ENCODE measurements around the gene BTBD9.

The BTBD9 gene

DNA sequence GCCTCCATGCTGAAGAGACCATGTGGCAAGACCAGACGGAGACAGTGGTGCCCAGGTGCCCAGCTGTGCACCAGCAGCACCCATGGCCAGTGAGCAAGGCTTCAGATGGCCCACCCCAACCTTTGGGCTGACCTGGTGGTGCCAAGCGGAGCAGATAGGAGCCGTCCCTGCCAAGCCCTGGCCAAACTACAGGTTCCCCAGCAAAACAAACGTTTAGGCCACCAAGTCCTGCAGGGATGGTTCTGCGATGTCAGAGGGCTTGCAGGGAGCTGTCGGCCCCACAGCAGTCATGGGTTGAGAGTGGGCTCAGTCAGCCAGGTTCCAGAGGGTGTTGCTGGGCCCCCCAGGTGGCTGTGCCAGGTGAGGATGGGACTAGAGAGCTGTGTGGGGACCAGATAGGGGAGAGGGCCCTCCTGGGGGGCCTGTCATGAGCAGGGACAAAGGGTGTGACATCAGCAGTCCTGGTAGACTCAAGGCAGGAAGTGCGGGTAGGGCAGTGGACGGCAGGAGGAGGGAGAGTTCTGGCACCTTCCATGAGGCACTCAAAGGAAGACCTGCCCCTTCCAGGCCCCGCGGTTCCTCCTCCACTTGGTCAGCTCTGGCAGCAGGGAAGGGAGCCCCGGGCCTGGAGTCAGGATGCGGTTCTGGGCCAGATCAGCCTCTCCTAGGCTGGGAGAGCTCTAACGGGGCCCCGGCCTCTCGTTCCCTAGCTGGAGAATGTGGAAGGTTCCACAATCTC, 477.8 kb downstream of the BTBD9 start:
- no peak for DNase-seq (ENCODE audit: low spot score)

DNA sequence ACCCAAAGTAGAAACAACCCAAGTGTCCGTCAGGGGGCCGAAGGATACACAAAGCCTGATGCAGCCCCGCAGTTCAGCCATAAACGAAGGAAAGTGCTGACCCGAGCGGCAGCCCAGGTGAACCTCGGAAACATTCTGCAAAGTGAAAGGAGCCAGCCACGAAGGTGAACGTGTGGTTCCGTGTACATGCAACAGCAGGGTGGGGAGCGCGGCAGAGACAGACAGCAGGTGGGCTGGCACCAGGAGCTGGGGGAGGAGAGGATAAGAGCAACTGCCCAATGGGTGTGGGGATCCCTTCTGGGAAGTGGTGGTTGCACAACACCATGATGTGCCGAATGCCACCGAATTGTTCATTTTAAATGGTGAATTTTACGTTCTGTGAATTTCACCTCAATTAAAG, 478.4 kb downstream of the BTBD9 start:
- no peak for DNase-seq (ENCODE audit: low spot score)

DNA sequence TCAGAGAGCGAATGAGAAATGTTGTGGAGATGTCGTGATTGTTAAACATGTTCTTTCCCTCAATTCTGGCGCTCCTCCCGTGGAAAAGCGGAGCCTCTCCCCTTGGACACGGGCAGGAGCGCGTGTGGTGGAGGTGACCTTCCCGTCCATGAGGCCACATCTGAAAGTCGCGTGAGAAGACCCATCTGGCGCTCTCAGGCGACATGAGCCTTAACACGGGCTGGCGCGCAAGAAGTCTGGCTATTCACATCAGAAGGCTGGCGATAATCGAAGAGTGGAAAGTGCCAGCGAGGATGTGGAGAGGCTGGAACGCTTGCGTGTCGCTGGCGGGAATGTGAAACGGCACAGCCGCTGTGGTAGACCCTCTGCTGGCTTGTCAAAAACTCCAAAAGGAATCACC, 478.9 kb downstream of the BTBD9 start:
- no peak for DNase-seq (ENCODE audit: low spot score)

DNA sequence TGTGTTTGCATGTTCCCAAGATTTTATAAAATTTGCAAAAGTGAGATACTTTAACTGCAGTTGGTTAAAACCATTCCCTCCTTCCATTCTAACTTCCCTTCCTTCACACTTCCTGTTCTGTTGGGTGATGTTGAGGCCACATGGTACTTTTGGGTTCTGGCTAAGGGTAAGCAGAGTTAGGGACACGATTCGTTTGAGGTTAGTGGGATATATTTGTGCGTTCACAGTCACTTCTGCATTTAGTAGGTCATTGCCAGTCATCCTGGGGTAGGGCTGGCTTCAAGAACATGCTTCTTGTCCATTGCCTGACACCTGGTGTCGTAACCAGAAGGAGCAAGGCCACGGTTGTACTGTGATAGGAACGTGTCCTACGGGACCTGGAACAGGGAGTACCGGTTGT, 480.1 kb downstream of the BTBD9 start:
- DNase-seq (ENCODE audit: low spot score) = no peak

DNA sequence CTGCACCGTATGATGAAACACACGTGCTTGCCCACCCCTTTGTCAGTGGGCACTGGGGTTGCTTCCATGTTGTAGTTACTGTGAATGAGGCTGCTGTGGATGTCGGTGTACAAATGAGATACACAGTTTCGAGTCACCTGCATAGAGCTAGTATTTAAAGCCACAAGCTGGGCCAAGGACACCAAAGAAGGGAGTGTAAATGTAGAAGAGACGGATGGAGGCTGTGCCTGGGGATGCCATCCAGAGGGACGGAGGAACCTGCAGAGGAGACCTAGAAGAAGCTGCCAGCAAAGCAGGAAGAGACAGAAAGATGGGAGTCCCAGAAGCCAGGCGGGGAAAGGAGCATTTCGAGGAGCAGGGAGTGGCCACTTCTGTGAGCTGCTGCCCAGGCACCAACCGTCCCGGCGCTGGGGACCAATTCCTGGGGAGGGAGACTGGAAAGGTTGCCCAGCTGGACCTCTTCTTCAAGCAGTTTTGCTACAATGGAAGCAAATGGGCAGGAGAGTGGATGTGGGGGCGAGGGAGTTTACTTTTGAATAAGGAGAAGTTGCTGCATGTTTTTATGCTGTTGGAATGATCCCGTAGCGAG, 480.9 kb downstream of the BTBD9 start:
- no peak for DNase-seq (ENCODE audit: low spot score)

DNA sequence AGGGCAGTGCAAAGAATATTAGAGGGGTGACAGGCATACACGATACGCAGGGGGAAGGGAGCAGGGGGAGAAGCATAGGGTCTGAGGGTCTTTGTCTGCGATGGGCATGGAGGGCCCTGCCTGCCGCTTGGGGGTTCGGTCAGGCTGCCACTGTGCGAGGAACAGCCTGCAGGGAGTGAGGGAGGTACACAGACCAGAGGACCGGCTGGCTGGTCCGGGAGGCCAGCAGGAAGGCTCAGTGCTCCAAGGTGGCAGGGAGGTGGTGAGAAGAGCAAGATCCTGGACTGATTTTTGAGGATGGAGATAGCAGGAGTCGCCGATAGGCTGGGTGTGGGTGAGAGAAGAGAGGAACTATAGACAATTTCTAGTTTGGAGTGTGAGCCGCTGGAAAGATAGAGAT, 481.8 kb downstream of the BTBD9 start:
- no peak for DNase-seq (ENCODE audit: low spot score)

DNA sequence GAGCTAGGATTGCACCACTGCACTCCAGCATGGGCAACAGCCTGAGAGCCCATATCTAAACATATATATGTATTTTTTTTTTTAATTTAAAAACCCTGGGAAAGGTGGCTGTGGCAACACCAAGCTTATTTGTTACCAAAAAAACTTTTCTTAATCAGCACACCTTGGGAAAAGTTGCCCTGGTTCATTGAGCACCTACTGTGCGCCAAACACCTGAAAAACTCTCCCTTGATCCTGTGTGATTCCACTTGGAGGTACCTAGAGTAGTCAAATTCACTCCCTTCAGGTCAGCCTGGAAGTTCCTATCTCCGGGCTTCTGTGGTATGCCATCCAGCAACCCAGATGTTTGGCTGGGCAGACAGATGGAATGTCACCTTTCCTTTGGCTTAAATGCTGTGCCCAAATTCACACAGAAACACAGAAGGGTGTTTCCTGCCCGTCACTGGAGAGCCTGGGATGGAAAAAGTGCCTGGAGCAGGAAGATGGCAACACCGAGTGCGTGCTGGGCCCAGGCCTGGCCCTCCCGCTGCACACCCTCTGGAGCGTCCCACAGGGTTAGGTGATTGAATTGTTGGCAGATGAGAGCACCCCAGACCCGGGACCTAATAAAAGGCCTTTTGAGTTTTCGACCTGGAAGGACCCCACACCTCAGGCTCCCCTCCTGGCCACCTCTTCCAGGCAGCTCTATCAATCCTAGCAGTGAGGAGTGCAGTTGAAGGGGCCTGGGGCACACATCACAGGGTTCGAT, 482.7 kb downstream of the BTBD9 start:
- no peak for DNase-seq (ENCODE audit: low spot score)

DNA sequence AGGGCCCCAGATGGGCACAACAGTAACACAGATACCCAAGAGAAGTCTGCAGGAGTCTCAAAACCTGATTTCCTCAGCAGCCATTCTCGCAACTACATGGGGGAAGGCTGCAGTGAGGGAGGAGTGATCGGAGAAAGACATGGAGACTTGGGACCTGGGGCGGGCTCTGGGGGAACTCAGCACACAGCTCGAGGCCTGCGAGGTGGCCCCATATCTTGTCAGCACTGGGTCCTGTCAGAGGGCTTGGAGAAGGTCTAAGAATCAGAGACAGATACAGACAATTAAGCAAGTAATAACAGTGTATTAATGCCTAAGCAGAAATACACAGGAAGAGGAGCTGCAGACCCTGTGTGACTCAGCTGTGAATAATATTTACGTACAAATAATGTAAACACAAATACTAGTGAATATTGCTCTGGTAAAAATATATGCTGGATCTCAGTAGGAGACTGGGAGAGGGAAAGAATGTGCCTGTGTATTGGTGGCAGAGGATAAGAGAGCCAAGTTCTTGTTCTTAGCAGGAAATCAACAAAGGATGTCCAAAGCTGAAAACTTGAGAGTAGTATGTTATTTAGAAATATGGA, 484.0 kb downstream of the BTBD9 start:
- no peak for DNase-seq (ENCODE audit: low spot score)

DNA sequence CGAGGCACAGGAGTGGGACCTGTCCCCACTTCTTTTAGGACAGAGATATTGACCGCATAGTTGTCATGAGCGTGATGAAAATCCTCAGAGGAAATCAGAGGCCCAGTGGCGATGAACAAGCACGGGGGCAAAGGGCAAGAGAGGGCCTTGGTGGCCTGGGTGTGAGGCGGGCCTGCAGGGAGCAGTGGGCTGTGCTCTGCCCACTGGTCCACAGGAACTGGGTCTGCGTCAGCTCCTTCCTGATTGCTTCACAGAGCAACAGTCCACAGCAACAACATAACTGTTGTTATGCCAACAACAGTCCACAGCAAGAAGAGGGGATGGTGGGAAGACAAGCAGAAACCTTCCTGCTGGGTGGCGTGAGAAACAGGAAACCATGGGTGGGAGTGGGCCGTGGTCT, 484.6 kb downstream of the BTBD9 start:
- no peak for DNase-seq (ENCODE audit: low spot score)

DNA sequence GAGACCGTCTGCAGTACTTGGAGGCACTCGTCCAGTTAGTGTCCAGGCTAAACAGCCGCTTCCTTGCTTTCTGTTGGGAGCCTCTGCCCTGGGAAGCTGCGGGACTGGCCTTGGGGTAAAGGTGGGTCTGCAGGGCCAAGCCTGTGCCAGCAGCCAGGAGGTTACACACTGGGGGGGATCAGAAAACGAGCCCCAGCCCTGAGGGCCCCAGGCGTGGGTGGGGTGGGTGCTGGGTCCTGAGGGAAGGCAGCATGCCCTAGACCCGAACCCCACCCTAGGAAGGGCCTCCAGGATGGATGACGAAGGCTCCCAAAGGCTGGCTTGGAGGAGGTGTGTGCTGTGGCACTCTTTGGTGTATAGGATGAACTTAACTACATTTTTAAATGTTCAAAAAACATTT, 485.0 kb downstream of the BTBD9 start:
- DNase-seq (ENCODE audit: low spot score) = no peak

DNA sequence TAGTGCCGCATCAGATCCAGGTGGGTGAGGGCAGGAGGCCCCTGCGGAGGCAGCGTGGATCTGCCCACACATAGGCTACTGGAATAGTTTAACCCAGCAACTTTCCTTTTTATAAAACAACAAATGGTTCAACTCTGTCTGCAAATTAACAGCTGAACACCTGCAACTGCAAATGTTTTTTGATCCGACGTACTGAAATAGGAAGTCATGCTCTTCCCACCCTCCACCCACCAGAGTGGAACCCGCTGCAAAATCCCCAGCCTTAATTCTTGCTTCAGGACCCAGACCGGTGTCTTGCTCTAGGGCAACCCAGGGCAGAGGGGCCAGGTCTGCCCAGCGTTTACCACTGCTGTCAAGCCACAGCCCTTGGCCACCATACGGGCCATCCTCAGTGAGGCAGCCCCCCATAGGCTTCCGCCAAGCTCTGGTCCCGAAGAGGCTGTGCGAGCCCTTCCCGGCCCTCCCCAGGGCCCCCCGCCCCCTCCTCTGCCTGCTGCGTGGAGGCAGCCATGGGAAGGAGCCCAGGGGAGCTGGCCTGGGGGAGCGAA, 485.9 kb downstream of the BTBD9 start:
- no peak for DNase-seq (ENCODE audit: low spot score)

DNA sequence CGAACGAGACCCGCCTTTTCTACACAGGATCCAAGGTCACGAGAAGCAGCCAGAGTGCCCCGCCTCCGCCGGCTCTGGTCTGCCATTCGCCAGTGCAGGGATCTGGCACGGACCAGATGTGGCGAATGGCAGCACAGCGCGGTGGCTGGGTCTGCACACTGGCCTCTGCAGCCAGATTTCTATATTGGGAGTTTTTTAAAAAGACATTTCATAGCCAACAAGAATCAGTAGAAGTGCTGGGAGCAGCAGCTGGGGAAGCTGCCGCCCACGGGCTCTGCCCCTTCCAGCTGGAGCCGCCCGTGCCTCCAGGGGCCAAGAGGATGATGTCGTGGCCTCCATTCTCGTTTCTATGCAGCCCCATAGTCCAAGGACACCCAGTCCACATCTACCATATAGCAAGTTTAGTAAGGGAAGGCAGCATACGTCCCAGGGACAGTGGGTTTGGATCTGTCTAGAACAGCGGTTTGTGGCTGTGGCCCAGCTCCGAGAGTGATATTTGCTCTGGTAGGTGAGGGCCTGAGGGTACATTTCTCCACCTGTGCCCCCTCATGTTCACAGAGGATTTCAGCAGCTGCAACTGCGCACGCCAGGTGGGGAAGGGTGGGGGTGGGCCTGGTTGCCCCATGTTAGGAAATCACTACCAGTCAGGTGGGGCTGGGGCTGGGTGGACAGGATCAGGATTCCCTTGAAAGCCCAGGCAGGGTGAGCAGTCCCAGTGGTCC, 486.5 kb downstream of the BTBD9 start:
- no peak for DNase-seq (ENCODE audit: low spot score)

DNA sequence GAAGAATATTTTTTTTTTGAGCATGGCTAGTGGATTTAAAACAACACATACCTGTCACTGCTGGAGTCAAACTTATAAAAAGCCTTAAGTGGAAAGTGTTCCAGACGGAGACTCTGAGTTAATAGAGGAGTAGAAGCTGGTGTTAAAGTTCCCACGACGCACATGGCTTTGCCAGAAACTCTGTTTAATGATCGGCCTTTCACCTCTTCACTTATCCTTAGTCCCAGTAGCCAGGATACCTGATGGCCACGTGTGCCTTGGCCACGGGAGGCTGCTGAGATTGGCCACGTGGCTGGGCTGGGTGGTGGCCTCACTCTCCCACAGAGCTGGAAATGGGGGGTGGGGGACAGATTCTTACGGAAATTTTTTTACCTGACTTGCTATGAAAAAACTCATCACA, 487.1 kb downstream of the BTBD9 start:
- no peak for DNase-seq (ENCODE audit: low spot score)

DNA sequence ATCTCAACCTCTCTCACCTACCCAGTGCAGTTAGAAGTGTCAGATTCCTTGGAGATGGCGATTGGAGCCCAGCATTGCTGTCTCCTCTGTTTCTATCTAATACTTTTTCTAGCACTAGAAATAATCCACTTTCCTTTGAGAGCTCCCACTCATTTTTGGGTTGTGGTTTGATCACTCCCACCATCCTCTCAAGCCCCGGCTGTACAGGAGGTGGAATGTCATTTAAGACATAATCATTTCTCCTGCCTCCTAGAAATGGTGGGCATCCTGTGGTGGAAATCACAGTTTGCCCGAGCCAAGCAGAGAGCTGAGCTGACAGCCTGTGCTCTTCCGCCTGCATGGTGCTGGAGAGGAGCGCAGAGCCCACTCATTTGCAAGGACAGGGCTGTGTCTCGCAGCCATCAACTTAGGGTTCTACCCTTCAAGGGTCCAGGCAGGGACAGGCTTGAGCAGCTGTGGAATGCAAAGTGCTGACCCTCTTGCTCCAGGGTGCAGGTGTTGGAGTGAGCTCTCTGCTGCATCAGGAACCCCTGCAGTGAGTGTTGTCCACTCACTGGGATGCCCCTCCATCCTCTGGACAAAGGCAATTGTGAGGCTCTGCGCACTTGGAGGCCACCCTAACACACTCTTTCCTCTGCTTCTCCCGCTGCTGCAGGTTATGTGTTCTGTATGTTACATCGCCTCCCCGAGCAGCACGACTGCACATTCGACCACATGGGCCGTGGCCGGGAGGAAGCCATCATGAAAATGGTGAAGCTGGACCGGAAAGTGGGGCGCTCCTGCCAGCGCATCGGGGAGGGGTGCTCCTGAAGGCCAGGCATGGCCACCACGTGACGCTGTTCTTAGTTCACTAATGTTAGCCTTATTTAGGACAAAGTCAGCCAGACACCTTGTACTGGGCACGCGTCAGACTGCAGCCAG, 487.9 kb downstream of the BTBD9 start:
- no peak for DNase-seq (ENCODE audit: low spot score)

DNA sequence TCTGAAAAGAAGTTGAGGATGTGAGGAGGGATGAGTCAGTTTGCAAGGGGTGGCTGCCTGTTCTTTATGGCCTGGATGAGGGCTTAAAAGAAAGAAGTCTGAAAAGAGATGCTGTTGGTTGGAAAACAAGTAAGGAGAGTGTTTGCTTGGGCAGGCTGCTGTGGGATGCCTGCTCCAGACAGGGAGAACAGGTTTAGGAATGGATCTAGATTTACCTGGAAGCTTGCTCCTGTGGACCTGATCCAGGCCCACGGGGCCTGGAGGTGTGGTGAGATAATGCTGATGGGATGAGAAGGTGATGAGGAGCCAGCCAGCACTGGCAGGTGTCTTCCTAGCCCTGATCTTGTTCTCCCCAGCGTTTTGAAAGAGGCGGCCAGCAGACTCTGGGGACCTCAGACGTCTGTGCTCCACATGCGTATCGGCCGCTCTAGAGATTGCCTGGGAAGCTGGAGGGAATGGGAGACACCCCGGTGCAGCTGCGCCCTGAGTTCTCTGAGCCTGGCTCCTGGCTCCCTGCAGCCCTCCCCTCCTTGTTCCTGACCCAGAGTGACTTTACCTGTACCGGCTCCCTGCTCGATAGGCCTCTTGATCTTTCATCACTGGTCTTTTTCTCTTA, 488.9 kb downstream of the BTBD9 start:
- DNase-seq (ENCODE audit: low spot score) = no peak

DNA sequence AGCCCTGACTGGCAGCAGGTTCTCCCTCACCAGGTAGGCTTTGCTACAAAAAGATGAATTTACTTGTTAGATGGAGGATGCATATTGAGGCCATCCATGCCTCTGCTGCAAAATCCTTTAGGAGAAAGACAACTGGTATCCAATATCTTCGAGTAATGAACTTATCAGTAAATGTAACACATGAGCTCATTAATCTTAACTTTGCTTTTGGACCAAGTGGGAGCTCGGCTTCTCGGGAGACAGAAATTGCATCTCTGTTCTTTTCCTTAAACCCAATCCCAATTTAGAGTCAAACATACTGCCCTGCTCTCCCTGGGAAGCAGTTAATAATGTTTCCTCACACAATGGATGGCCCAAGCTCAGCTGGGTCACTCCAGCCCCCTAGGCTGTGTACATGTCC, 489.7 kb downstream of the BTBD9 start:
- DNase-seq (ENCODE audit: low spot score) = no peak

DNA sequence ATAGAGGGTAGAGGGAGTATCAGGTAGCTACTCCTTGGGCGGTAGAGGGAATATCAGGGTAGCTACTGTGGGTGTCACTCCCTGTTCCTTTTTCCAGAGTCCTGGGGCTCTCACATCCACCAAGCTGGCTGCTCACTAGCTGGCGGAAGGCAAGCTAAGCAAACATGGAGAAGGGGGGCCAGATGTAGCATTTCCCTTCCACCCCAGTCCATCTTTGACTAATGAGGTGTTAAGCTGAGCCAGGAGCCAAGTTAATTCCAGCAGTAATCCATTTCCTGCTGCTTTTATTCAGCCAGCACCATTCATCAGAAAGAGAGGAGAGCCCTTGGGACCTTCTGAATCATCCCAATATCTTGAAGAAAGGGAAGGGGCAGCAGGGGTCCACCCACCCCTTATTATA, 490.2 kb downstream of the BTBD9 start:
- no peak for DNase-seq (ENCODE audit: low spot score)

DNA sequence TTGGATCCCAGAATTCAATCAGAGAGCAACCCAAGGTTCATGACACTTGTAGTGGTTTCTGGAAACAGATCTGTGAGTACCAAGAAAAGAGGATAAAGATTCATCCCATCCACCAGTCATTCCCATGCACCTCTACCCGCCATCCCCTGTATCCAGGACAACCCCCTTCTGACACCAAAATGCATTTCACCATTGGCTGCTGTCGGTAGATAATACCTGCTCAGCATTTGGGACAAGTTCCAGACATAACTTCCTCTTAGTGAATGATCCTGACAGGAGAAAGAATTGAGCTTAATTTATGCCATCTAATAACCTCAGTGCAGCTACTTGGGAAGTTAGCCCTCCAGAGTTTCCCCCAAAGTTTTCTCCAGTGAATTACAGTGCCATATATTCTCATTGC, 491.1 kb downstream of the BTBD9 start:
- DNase-seq (ENCODE audit: low spot score) = no peak

DNA sequence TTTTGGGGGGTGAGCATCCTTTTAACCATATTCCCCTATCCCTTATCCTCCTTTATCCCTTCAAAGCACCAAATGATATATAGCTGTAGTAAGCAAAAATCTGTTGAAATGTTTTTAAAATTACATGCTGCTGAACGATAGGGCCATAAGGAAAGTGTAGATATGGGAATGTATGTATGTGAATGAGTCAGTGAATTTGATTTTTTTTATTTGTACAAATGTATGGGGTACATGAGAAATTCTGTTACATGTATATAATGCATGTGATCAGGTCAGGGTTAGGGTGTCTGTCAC, 493.0 kb downstream of the BTBD9 start:
- no peak for DNase-seq (ENCODE audit: low spot score)

DNA sequence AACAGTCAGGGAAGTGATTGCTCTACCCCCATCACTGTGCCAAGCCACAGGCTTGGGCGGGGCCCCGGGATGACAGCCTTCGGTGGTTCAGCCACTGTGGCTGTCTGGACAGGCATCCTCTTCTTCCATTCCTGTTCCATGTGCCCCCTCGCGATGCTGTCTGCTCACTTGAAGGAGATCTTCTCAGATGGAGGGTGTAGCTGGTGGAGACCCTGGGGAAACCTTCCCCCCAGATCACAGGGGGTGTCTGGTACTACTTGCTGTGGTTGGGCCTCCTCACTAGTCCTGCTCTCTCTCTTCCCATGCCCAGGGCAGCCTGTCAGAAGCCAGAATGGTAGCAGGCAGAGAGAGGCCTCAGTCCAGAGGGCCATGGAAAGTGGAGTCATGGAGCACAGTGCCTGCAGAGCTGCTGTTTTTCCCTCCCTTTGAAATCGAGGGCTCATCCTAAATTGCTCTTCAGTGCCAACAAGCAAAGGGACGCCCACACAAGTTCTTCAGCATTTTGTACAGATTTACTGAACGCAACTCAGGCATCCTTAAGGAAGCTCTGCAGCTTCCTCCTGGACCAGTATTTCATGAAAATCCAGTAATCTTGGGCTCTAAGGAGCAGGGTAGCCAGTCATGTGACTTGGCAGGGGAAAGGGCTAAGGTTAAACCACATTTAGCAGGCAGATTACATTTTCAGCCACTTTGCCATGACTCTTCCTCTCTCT, 493.6 kb downstream of the BTBD9 start:
- DNase-seq (ENCODE audit: low spot score) = no peak
